IMR-90 (cell line): Measurements from ENCODE around the gene COX7B. TPM values are rescaled to one million over a fixed set of nuclear protein-coding genes. Genes with fewer than 3 reads are reported as not detected.
A peak's percentile ranks its signal among the peaks of the same experiment; 100 is the strongest.

ENCODE experiments used
- ATAC-seq: fragments of 200-7000 bp; cut with Tn5 transposase; 2 replicates; pipeline ENCODE4 v1.9.1; 2020; ENCODE audit warnings: low read depth, mild to moderate bottlenecking, moderate library complexity
- BruUV-seq: library from RNA; stranded (reverse); fragments of 400-500 nt; replicated peaks from 2 replicates; lab custom pipeline; 2021; lab: Mats Ljungman, UMichigan
- CTCF ChIA-PET: fragments of 300-600 bp; formaldehyde crosslinking; extraction: SDS; loops from one replicate; lab custom pipeline; 2021; ENCODE audit warnings: antibody characterized with exemption; lab: Yijun Ruan, JAX
- POLR2A ChIA-PET: fragments of 300-600 bp; sonication (Branson Sonifier 250); formaldehyde crosslinking; loops from one replicate; lab custom pipeline; 2022; ENCODE audit warnings: antibody characterized with exemption; ENCODE audit not compliant: unreplicated experiment; lab: Charles Lee
- DNase-seq: peaks from one replicate; pipeline ENCODE4 v3.0.0; 2013
- H2AFZ ChIP-seq: replicated peaks from 2 replicates; pipeline ENCODE3; 2013; ENCODE audit warnings: low read length, mild to moderate bottlenecking; ENCODE audit not compliant: poor library complexity
- H2AK5ac ChIP-seq: 2 replicates; pipeline ENCODE4 v1.6.1; 2013; ENCODE audit warnings: low read depth, low read length, inconsistent platforms
- H2AK9ac ChIP-seq: replicated peaks from 2 replicates; pipeline ENCODE3; 2013; ENCODE audit warnings: mild to moderate bottlenecking, low read depth, low read length, moderate library complexity; ENCODE audit not compliant: poor library complexity
- H2BK120ac ChIP-seq: 2 replicates; pipeline ENCODE4 v1.6.1; 2013; ENCODE audit warnings: low read depth, low read length, inconsistent platforms
- H2BK15ac ChIP-seq: 3 replicates; pipeline ENCODE4 v1.6.1; 2013; ENCODE audit warnings: low read depth, low read length, inconsistent platforms
- H2BK20ac ChIP-seq: 2 replicates; pipeline ENCODE4 v1.6.1; 2013; ENCODE audit warnings: low read depth, mild to moderate bottlenecking, inconsistent platforms, low read length, moderate library complexity
- H2BK5ac ChIP-seq: 2 replicates; pipeline ENCODE4 v1.6.1; 2013; ENCODE audit warnings: mild to moderate bottlenecking, low read depth, low read length, inconsistent platforms; ENCODE audit not compliant: poor library complexity, severe bottlenecking
- H3K14ac ChIP-seq: replicated peaks from 2 replicates; pipeline ENCODE4 v1.6.1; 2013; ENCODE audit warnings: low read depth, low read length, inconsistent platforms
- H3K18ac ChIP-seq: 2 replicates; pipeline ENCODE4 v1.6.1; 2013; ENCODE audit warnings: low read depth, low read length, control low read depth
- H3K23ac ChIP-seq: 2 replicates; pipeline ENCODE4 v1.6.1; 2013; ENCODE audit warnings: low read depth, low read length, inconsistent platforms
- H3K27ac ChIP-seq: 2 replicates; pipeline ENCODE4 v1.5.1; 2013; ENCODE audit warnings: mild to moderate bottlenecking, control low read depth, low read length; ENCODE audit not compliant: insufficient read depth
- H3K27me3 ChIP-seq: 2 replicates; pipeline ENCODE4 v1.6.1; 2013; ENCODE audit warnings: low read length; ENCODE audit not compliant: control insufficient read depth, insufficient read depth
- H3K36me3 ChIP-seq: 2 replicates; pipeline ENCODE4 v1.6.1; 2013; ENCODE audit warnings: low read length, mixed read lengths; ENCODE audit not compliant: control insufficient read depth, insufficient read depth
- H3K4ac ChIP-seq: 2 replicates; pipeline ENCODE4 v1.6.1; 2013; ENCODE audit warnings: low read depth, low read length, inconsistent platforms
- H3K4me1 ChIP-seq: 2 replicates; pipeline ENCODE4 v1.6.1; 2013; ENCODE audit warnings: low read length, mixed read lengths; ENCODE audit not compliant: control insufficient read depth, insufficient read depth
- H3K4me2 ChIP-seq: 2 replicates; pipeline ENCODE4 v1.6.1; 2013; ENCODE audit warnings: low read depth, mild to moderate bottlenecking, control low read depth, low read length, moderate library complexity
- H3K4me3 ChIP-seq: 2 replicates; pipeline ENCODE4 v1.5.1; 2013; ENCODE audit warnings: low read depth, mild to moderate bottlenecking, control low read depth, low read length, moderate library complexity; ENCODE audit not compliant: insufficient read depth
- H3K56ac ChIP-seq: 2 replicates; pipeline ENCODE4 v1.6.1; 2013; ENCODE audit warnings: low read length, inconsistent platforms; ENCODE audit not compliant: insufficient read depth; ENCODE audit errors: extremely low read depth
- H3K79me1 ChIP-seq, 2 experiments: 2 replicates each; pipeline ENCODE4 v1.6.1; 2013; ENCODE audit warnings: low read length in 2 of 2, inconsistent platforms in 1 of 2, low read depth in 1 of 2
- H3K9ac ChIP-seq: 2 replicates; pipeline ENCODE4 v1.6.1; 2013; ENCODE audit warnings: low read depth, low read length, control low read depth
- H3K9me1 ChIP-seq: 2 replicates; pipeline ENCODE4 v1.6.1; 2013; ENCODE audit warnings: low read length, inconsistent platforms; ENCODE audit not compliant: insufficient read depth
- H3K9me3 ChIP-seq: 2 replicates; pipeline ENCODE4 v1.6.1; 2013; ENCODE audit warnings: low read length; ENCODE audit not compliant: control insufficient read depth, insufficient read depth
- H4K20me1 ChIP-seq: 2 replicates; pipeline ENCODE4 v1.6.1; 2013; ENCODE audit warnings: low read length, inconsistent platforms; ENCODE audit not compliant: insufficient read depth
- H4K5ac ChIP-seq: 2 replicates; pipeline ENCODE4 v1.6.1; 2013; ENCODE audit warnings: mild to moderate bottlenecking, low read depth, low read length, control low read depth
- H4K8ac ChIP-seq, 2 experiments: 2 replicates each; pipeline ENCODE4 v1.6.1; 2013; ENCODE audit warnings: low read depth in 2 of 2, low read length in 2 of 2, control low read depth in 1 of 2, inconsistent platforms in 1 of 2
- H4K91ac ChIP-seq: 2 replicates; pipeline ENCODE4 v1.6.1; 2013; ENCODE audit warnings: low read depth, low read length, inconsistent platforms; ENCODE audit not compliant: insufficient read depth
- BHLHE40 ChIP-seq: fragments of 150-350 bp; IDR thresholded peaks from 2 replicates; pipeline ENCODE4 v1.6.1; 2016; ENCODE audit warnings: mild to moderate bottlenecking, low read depth, low read length
- CEBPB ChIP-seq: IDR thresholded peaks from 2 replicates; pipeline ENCODE4 v1.6.1; 2012; ENCODE audit warnings: low read depth, low read length, improper control_type of control experiment
- CHD1 ChIP-seq: IDR thresholded peaks from 2 replicates; pipeline ENCODE4 v1.6.1; 2012; ENCODE audit warnings: low read depth, low read length, improper control_type of control experiment
- MAFK ChIP-seq: IDR thresholded peaks from 2 replicates; pipeline ENCODE4 v1.6.1; 2012; ENCODE audit warnings: low read depth, low read length, improper control_type of control experiment
- MAZ ChIP-seq: IDR thresholded peaks from 2 replicates; pipeline ENCODE4 v1.6.1; 2012; ENCODE audit warnings: low read depth, mild to moderate bottlenecking, low read length, improper control_type of control experiment, moderate library complexity, borderline replicate concordance
- MXI1 ChIP-seq: IDR thresholded peaks from 2 replicates; pipeline ENCODE4 v1.6.1; 2012; ENCODE audit warnings: low read depth, mild to moderate bottlenecking, low read length, moderate library complexity, borderline replicate concordance
- NFE2L2 ChIP-seq: fragments of 150-350 bp; IDR thresholded peaks from 2 replicates; pipeline ENCODE4 v1.6.1; 2016; ENCODE audit warnings: low read depth, mild to moderate bottlenecking, low read length
- RAD21 ChIP-seq: IDR thresholded peaks from 2 replicates; pipeline ENCODE4 v1.6.1; 2012; ENCODE audit warnings: low read length, improper control_type of control experiment
- RCOR1 ChIP-seq: IDR thresholded peaks from 2 replicates; pipeline ENCODE4 v1.6.1; 2012; ENCODE audit warnings: mild to moderate bottlenecking, low read length, improper control_type of control experiment; ENCODE audit not compliant: insufficient replicate concordance
- SMC3 ChIP-seq: fragments of 150-350 bp; IDR thresholded peaks from 2 replicates; pipeline ENCODE4 v1.6.1; 2016; ENCODE audit warnings: low read depth, mild to moderate bottlenecking, antibody characterized with exemption, low read length, moderate library complexity
- WGBS, 2 experiments: methylation state at CpG; one replicate each; pipeline versions ENCODE4 v1.1.5 to v1.1.7; 2013; ENCODE audit warnings: missing lambda C conversion rate in 2 of 2; ENCODE audit not compliant: insufficient read length in 1 of 2; ENCODE audit errors: extremely low coverage in 2 of 2; 5-methylcytosine and 5-hydroxymethylcytosine counted together
- dilution Hi-C: fragments of 300-500 bp; cut with HindIII; formaldehyde crosslinking; loops from one replicate; pipeline ENCODE4 v1.14.3; 2018; ENCODE audit warnings: low sequenced_read_pairs; ENCODE audit not compliant: unreplicated experiment
- in situ Hi-C: fragments of 300-500 bp; cut with MboI; formaldehyde crosslinking; loops from 3 replicates; pipeline ENCODE4 v1.14.3; 2019; ENCODE audit warnings: low sequenced_read_pairs, inconsistent platforms, mixed read lengths
- intact Hi-C: fragments of 100-400 bp; cut with micrococcal nuclease; formaldehyde crosslinking; loops from 2 replicates; pipeline ENCODE4 v1.10.0; 2022
- polyA plus RNA-seq, 3 experiments: library from polyadenylated mRNA; depleted of rRNA; stranded (reverse); fragments of >200 nt; gene quantifications; 2 replicates each; pipeline ENCODE4 v1.2.3, GENCODE V29; 2012; ENCODE audit warnings: low replicate concordance in 1 of 3
- total RNA-seq: library from RNA; depleted of rRNA; stranded (reverse); fragments of >200 nt; gene quantifications from 2 replicates; pipeline ENCODE4 v1.2.3, GENCODE V29; 2012
- TF ChIP-seq, protein P1 (sequence below): fragments of 150-350 bp; IDR thresholded peaks from 2 replicates; pipeline ENCODE4 v1.6.1; 2017; ENCODE audit warnings: mild to moderate bottlenecking, antibody characterized with exemption, low read length, low read depth
- TF ChIP-seq, protein P2 (sequence below): conservative IDR thresholded peaks from 2 replicates; pipeline ENCODE4 v1.5.1; 2012; ENCODE audit warnings: mild to moderate bottlenecking, low read depth, low read length, improper control_type of control experiment

Gene COX7B
- total and polyA plus RNA-seq, 2 of the 4 experiments (the other 2 are of a cell fraction) = 330 to 912 TPM

DNA sequence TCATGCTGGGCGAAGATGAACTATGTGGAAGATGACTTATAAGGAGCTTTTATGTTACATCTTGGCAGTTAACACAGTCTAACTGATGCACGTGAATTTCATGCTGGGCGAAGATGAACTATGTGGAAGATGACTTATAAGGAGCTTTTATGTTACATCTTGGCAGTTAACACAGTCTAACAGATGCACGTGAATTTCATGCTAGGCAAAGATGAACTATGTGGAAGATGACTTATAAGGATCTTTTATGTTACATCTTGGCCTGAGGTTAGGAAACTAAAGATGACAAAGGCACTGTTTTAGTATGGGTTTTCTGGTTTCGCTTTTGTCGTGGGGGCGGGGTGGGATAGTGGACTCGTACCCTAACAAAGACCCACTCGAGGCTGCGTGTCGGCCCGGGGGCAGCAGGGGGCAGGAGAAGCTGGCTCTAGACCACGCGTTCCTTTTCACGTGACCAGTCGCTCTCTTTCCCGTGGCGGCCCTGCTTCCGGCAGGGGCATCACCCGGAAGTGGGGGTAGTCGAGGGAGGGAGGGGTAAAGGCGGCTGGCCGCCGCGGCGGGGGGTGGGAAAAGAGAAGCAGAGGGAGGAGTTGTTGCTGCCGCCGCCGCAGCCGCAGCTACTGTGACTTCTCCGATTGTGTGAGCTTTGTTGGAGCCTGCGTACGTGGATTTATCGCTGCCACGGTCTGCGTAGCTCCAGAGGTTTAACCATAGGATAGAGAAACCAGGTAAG lies 11.0 kb downstream of the COX7B start, which contains the start of gene ATP7A:
Gene ATP7A (plus strand): TSS at position 586 of the 733 bp plus-strand sequence. CDS start 60,949 bp downstream, outside the sequence.
- Histone ChIP-seq H2BK5ac (peak within 1 kb of the TSS; percentile 66), H3K36me3 (no peaks in the 10 kb centered on the region), H2AK5ac (no peak within 1 kb of the TSS), H2AK9ac (no peak within 1 kb of the TSS), H2AFZ (peak within 1 kb of the TSS; percentile 88), H2BK20ac (peak within 1 kb of the TSS; percentile 36), H3K9me3 (no peaks in the 10 kb centered on the region), H3K4me1 (no peaks in the 10 kb centered on the region), H3K79me1 (peaks cover 0 to 4% of the 10 kb centered on the region in 2 experiments; a peak in 1 of 4 replicates), H3K23ac (peak within 1 kb of the TSS; percentile 51; the same call in 1 of the 2 replicates), H3K18ac (peak within 1 kb of the TSS; percentile 91; the same call in 1 of the 2 replicates), H3K4me2 (peak within 1 kb of the TSS; percentile 96), H3K27me3 (no peaks in the 10 kb centered on the region), H3K27ac (peak within 1 kb of the TSS; percentile 92), H3K9ac (peak within 1 kb of the TSS; percentile 99), H3K56ac (peak within 1 kb of the TSS; percentile 61; the same call in 1 of the 2 replicates), H2BK15ac (peak within 1 kb of the TSS; percentile 59; the same call in 1 of the 3 replicates), H3K9me1 (no peaks in the 10 kb centered on the region), H3K14ac (peak within 1 kb of the TSS; percentile 93), H4K91ac (peak within 1 kb of the TSS; percentile 43), H3K4ac (peak within 1 kb of the TSS; percentile 77), H4K20me1 (no peaks in the 10 kb centered on the region), H3K4me3 (peak within 1 kb of the TSS; percentile 99), H4K8ac (peak within 1 kb of the TSS; percentile 65 to 80), H4K5ac (peak within 1 kb of the TSS; percentile 83), H2BK120ac (peak within 1 kb of the TSS; percentile 50)
- ATAC-seq (peak; percentile 87), DNase-seq (peak; percentile 88)
- intact Hi-C loops (loop anchor here (1.0 kb wide), 2 partner anchors 119 to 182 kb away; no protein-coding TSS in a partner anchor), in situ Hi-C loops (loop anchor here (10.0 kb wide), 1 partner anchor 105 kb away; no protein-coding TSS in a partner anchor), dilution Hi-C loops (no loop called here)
- POLR2A ChIA-PET = interaction anchor here (0.6 to 0.8 kb wide), 2 partner anchors 11 to 13 kb away, joined by 4 read pairs; partner anchors contain the start of gene COX7B
- 29% methylated on average over 15 of the region's 36 CpGs; no CpG with 5 or more reads in 1 of the 2 experiments for WGBS, 2 experiments
- BruUV-seq = no TSS peak
- CTCF ChIA-PET = interaction anchor here (0.6 to 1.2 kb wide), 4 partner anchors 12 to 1461 kb away, joined by 3 to 4 read pairs (median 3); no protein-coding TSS in a partner anchor
- peak; percentile 57 for TF ChIP-seq SMC3
- TF ChIP-seq RCOR1 = no peak
- TF ChIP-seq, protein P1, sequence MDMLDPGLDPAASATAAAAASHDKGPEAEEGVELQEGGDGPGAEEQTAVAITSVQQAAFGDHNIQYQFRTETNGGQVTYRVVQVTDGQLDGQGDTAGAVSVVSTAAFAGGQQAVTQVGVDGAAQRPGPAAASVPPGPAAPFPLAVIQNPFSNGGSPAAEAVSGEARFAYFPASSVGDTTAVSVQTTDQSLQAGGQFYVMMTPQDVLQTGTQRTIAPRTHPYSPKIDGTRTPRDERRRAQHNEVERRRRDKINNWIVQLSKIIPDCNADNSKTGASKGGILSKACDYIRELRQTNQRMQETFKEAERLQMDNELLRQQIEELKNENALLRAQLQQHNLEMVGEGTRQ = peak; percentile 82
- TF ChIP-seq NFE2L2 = no peak
- TF ChIP-seq CEBPB = no peak
- TF ChIP-seq BHLHE40 = peak; percentile 86
- TF ChIP-seq RAD21 = peak; percentile 66
- TF ChIP-seq MAFK = no peak
- TF ChIP-seq, protein P2, sequence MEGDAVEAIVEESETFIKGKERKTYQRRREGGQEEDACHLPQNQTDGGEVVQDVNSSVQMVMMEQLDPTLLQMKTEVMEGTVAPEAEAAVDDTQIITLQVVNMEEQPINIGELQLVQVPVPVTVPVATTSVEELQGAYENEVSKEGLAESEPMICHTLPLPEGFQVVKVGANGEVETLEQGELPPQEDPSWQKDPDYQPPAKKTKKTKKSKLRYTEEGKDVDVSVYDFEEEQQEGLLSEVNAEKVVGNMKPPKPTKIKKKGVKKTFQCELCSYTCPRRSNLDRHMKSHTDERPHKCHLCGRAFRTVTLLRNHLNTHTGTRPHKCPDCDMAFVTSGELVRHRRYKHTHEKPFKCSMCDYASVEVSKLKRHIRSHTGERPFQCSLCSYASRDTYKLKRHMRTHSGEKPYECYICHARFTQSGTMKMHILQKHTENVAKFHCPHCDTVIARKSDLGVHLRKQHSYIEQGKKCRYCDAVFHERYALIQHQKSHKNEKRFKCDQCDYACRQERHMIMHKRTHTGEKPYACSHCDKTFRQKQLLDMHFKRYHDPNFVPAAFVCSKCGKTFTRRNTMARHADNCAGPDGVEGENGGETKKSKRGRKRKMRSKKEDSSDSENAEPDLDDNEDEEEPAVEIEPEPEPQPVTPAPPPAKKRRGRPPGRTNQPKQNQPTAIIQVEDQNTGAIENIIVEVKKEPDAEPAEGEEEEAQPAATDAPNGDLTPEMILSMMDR = peak; percentile 62
- TF ChIP-seq MAZ = peak; percentile 95
- TF ChIP-seq MXI1 = no peak; the same call in 1 of the 2 replicates
- no peak for TF ChIP-seq CHD1
